HepG2 (cell line): ENCODE results near the gene DQX1. TPM values are rescaled to one million over a fixed set of nuclear protein-coding genes. Genes with fewer than 3 reads are reported as not detected.

Experiments
- KAT7 ChIP-seq: IDR thresholded peaks from 2 replicates; pipeline ENCODE4 v1.6.1; 2018; ENCODE audit warnings: borderline replicate concordance, missing compliant biosample characterization
- KDM2A ChIP-seq: sonication (generic); formaldehyde crosslinking; IDR thresholded peaks from 2 replicates; pipeline ENCODE4 v1.4.0; 2020; ENCODE audit warnings: low read depth, missing genetic modification reagents, borderline replicate concordance
- KIAA2018 ChIP-seq: sonication (generic); formaldehyde crosslinking; IDR thresholded peaks from 2 replicates; pipeline ENCODE4 v1.5.0; 2020; ENCODE audit warnings: mild to moderate bottlenecking, missing genetic modification reagents, borderline replicate concordance
- MIXL1 ChIP-seq: IDR thresholded peaks from 2 replicates; pipeline ENCODE4 v1.6.1; 2016
- MZF1 ChIP-seq: sonication (generic); formaldehyde crosslinking; IDR thresholded peaks from 2 replicates; pipeline ENCODE4 v1.8.1; 2023; ENCODE audit warnings: mild to moderate bottlenecking, missing genetic modification reagents, borderline replicate concordance
- PHF5A ChIP-seq: IDR thresholded peaks from one replicate; pipeline ENCODE4 v1.6.1; 2018; ENCODE audit warnings: low read depth, missing genetic modification reagents; ENCODE audit not compliant: unreplicated experiment
- RXRA ChIP-seq: sonication (generic); formaldehyde crosslinking; IDR thresholded peaks from 2 replicates; pipeline ENCODE4 v1.5.1; 2020; ENCODE audit warnings: missing genetic modification reagents
- SOX13 ChIP-seq, 3 experiments: fragments of 450-650 bp in 1 of 3; sonication (generic) in 1 of 3; formaldehyde crosslinking in 1 of 3; IDR thresholded peaks in 2 of 3; conservative IDR thresholded peaks in 1 of 3; 2 replicates each; pipeline versions ENCODE4 v1.5.0 to v1.6.1; 2016 to 2020; ENCODE audit warnings: antibody characterized with exemption in 1 of 3, mild to moderate bottlenecking in 1 of 3, missing compliant biosample characterization in 1 of 3, missing genetic modification reagents in 1 of 3, moderate library complexity in 1 of 3
- TERF1 ChIP-seq: sonication (generic); formaldehyde crosslinking; IDR thresholded peaks from 2 replicates; pipeline ENCODE4 v1.8.0; 2022; ENCODE audit warnings: mild to moderate bottlenecking, missing genetic modification reagents, moderate library complexity
- THYN1 ChIP-seq: sonication (generic); formaldehyde crosslinking; IDR thresholded peaks from 2 replicates; pipeline ENCODE4 v1.8.1; 2023; ENCODE audit warnings: low read depth, mild to moderate bottlenecking, moderate library complexity, missing genetic modification reagents, borderline replicate concordance
- ZBTB38 ChIP-seq: sonication (generic); formaldehyde crosslinking; IDR thresholded peaks from 2 replicates; pipeline ENCODE4 v1.5.1; 2020; ENCODE audit warnings: mild to moderate bottlenecking, missing genetic modification reagents
- ZNF333 ChIP-seq: sonication (generic); formaldehyde crosslinking; IDR thresholded peaks from 2 replicates; pipeline ENCODE4 v1.4.0; 2020; ENCODE audit warnings: mild to moderate bottlenecking, missing genetic modification reagents, borderline replicate concordance
- ZNF703 ChIP-seq: sonication (generic); formaldehyde crosslinking; IDR thresholded peaks from 2 replicates; pipeline ENCODE4 v1.5.1; 2020; ENCODE audit warnings: missing genetic modification reagents, mild to moderate bottlenecking, moderate library complexity, borderline replicate concordance
- ZNF878 ChIP-seq: sonication (generic); formaldehyde crosslinking; IDR thresholded peaks from 2 replicates; pipeline ENCODE4 v1.8.1; 2023; ENCODE audit warnings: mild to moderate bottlenecking, missing genetic modification reagents, moderate library complexity
- ZXDC ChIP-seq: sonication (generic); formaldehyde crosslinking; IDR thresholded peaks from 2 replicates; pipeline ENCODE4 v1.5.0; 2020; ENCODE audit warnings: mild to moderate bottlenecking, missing genetic modification reagents
- polyA plus RNA-seq, 8 experiments: library from polyadenylated mRNA; depleted of rRNA in 3 of 8; stranded (reverse) in 7 of 8; unstranded in 1 of 8; fragments of >200 nt; fragmentation: Illumina TruSeq in 4 of 8; extraction: Trizol in 4 of 8; gene quantifications; 2 replicates each; pipeline versions ENCODE4 v1.2.1 to v1.2.3, GENCODE V29; 2011 to 2016; ENCODE audit warnings: low read depth in 4 of 8, missing spikeins in 1 of 8, mixed read lengths in 1 of 8; ENCODE audit not compliant: insufficient read depth in 1 of 8
- total RNA-seq, 5 experiments: library from RNA; depleted of rRNA; stranded (reverse); fragments of >200 nt; fragmentation: Illumina TruSeq; extraction: Trizol; gene quantifications; 2 replicates each; pipeline ENCODE4 v1.2.3, GENCODE V29; 2016; ENCODE audit warnings: low read depth in 1 of 5

The DQX1 gene
- total and polyA plus RNA-seq, 2 of the 13 experiments (the other 11 are each of a cell fraction or from before 2014, with no cell fraction given) = 27.6 to 89.8 TPM

- TF ChIP-seq SOX13 (IDR thresholded peaks at IDR 0.05) = peak; percentile 81
- TF ChIP-seq SOX13 (CRISPR knock-in tag; conservative IDR thresholded peaks at IDR 0.05 in 1 of 2, IDR thresholded peaks at IDR 0.05 in 1 of 2) = peak in 1 of 2 experiments; percentile 90; a peak in 2 of 4 replicates
- TF ChIP-seq ZNF878 (CRISPR knock-in tag) = no peak
- TF ChIP-seq ZNF703 (CRISPR knock-in tag) = no peak
- no peak for TF ChIP-seq ZXDC (CRISPR knock-in tag)
- TF ChIP-seq RXRA (CRISPR knock-in tag) = peak; percentile 82; the same call in 1 of the 2 replicates
- TF ChIP-seq MZF1 (CRISPR knock-in tag) = no peak
- peak; percentile 62 for TF ChIP-seq PHF5A (CRISPR knock-in tag)
- TF ChIP-seq KAT7 (CRISPR knock-in tag) = 0 out of 2 replicates have a peak, but pooled peaks have one; percentile 73
- TF ChIP-seq TERF1 (CRISPR knock-in tag) = no peak
- TF ChIP-seq KIAA2018 (CRISPR knock-in tag) = no peak
- 0 out of 2 replicates have a peak, but pooled peaks have one; percentile 76 for TF ChIP-seq THYN1 (CRISPR knock-in tag)
- no peak for TF ChIP-seq KDM2A (CRISPR knock-in tag)
- peak; percentile 99 for TF ChIP-seq MIXL1 (CRISPR knock-in tag)
- TF ChIP-seq ZBTB38 = no peak
- TF ChIP-seq ZNF333 (CRISPR knock-in tag) = no peak
Measured at GRCh38 chr2:74488643-74489481, 37.2 kb downstream of the DQX1 start (continued).
